ENCODE measurements around the gene TAS2R10.

The TAS2R10 gene

GRCh38 chr12:10847744-10848143 is 21.6 kb upstream of the TAS2R10 start:
- TF ChIP-seq OSR1 (CRISPR knock-in tag; IDR thresholded peaks at IDR 0.05) (no peak), ESRRG (CRISPR knock-in tag; IDR thresholded peaks at IDR 0.05) (no peak), ARNTL (CRISPR knock-in tag; IDR thresholded peaks at IDR 0.05; ENCODE audit: borderline replicate concordance, low read depth) (no peak), TCF4 (CRISPR knock-in tag; IDR thresholded peaks at IDR 0.05; ENCODE audit: borderline replicate concordance) (no peak), CREB5 (CRISPR knock-in tag; IDR thresholded peaks at IDR 0.05; ENCODE audit: low read depth) (no peak), POU6F1 (CRISPR knock-in tag; IDR thresholded peaks at IDR 0.05; ENCODE audit: borderline replicate concordance, low read depth) (no peak), TOX (CRISPR knock-in tag; IDR thresholded peaks at IDR 0.05; ENCODE audit: borderline replicate concordance) (no peak), CSRNP3 (CRISPR knock-in tag; IDR thresholded peaks at IDR 0.05) (no peak), ZNF565 (CRISPR knock-in tag; conservative IDR thresholded peaks at IDR 0.05; ENCODE audit: low read depth) (no peak), GLIS3 (CRISPR knock-in tag; IDR thresholded peaks at IDR 0.05) (no peak), ZFP30 (CRISPR knock-in tag; IDR thresholded peaks at IDR 0.05) (no peak), CSDC2 (CRISPR knock-in tag; IDR thresholded peaks at IDR 0.05) (no peak)
- no peak for ATAC-seq

DNA sequence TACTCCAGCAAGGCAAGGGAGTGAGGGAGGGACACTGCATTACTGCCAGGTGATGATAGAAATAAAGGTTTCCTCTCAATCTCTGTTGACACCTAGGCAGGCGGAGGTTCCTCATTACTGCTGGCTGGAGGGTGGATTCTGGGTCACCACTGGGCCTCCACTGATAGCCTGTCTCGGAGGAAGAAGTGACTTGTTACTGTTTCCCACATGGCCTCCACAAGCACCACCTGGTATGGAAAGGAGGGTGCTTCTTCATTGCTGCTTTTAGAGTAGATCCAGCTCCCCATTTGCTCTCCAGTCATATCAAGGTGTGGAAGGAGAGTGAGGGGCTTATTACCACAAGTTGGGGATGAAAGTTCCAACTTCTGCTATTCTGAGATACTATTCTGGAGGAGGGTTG is 16.7 kb upstream of the TAS2R10 start:
- no peak for ATAC-seq
- no peak for TF ChIP-seq ZNF8 (CRISPR knock-in tag; IDR thresholded peaks at IDR 0.05)
- TF ChIP-seq ZNF70 (CRISPR knock-in tag; IDR thresholded peaks at IDR 0.05): no peak
- no peak for TF ChIP-seq ESRRG (CRISPR knock-in tag; IDR thresholded peaks at IDR 0.05)
- no peak for TF ChIP-seq ZFP3 (CRISPR knock-in tag; IDR thresholded peaks at IDR 0.05)
- no peak for TF ChIP-seq ZC3H10 (CRISPR knock-in tag; IDR thresholded peaks at IDR 0.05)
- TF ChIP-seq TOX (CRISPR knock-in tag; IDR thresholded peaks at IDR 0.05; ENCODE audit: borderline replicate concordance): no peak
- no peak for TF ChIP-seq BACH2 (CRISPR knock-in tag; IDR thresholded peaks at IDR 0.05; ENCODE audit: borderline replicate concordance)
- TF ChIP-seq TSHZ2 (CRISPR knock-in tag; IDR thresholded peaks at IDR 0.05): no peak
- no peak for TF ChIP-seq CSDC2 (CRISPR knock-in tag; IDR thresholded peaks at IDR 0.05)
- no peak for TF ChIP-seq SNAI2 (CRISPR knock-in tag; IDR thresholded peaks at IDR 0.05)
- TF ChIP-seq CSRNP3 (CRISPR knock-in tag; IDR thresholded peaks at IDR 0.05): no peak
- TF ChIP-seq ISL1 (CRISPR knock-in tag; IDR thresholded peaks at IDR 0.05): no peak
- TF ChIP-seq TCF4 (CRISPR knock-in tag; IDR thresholded peaks at IDR 0.05; ENCODE audit: borderline replicate concordance): no peak
- TF ChIP-seq ZFP30 (CRISPR knock-in tag; IDR thresholded peaks at IDR 0.05): no peak
- no peak for TF ChIP-seq CREB5 (CRISPR knock-in tag; IDR thresholded peaks at IDR 0.05; ENCODE audit: low read depth)
- TF ChIP-seq ARNTL (CRISPR knock-in tag; IDR thresholded peaks at IDR 0.05; ENCODE audit: borderline replicate concordance, low read depth): no peak
- TF ChIP-seq ZNF565 (CRISPR knock-in tag; conservative IDR thresholded peaks at IDR 0.05; ENCODE audit: low read depth): no peak
